Measurements from ENCODE around the gene FAM174B.

Gene FAM174B

DNA sequence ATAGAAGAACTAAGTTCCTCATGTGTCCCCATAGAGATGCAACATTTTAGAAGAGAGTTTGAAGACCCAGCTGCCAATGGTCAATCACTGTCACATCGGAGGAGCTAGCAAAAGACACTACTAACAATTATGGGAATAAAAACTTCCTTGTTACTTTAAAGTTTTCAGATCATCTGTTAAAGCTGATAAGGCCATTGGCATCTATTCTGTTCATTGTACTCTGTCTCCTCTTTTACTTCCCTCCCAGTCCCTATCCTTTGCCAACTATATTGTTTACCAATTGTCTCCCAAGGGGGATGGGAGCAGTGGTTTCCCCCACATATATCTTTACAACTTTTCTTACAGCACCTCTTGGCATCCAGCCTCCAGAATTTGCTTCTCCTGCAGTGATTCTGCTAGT is 81.0 kb downstream of the FAM174B start:
- no peak overlapping the region for H3K27ac ChIP-seq
- intact Hi-C loops (cut with DNase I; ENCODE audit: low total_unique reads) = no loop called here
- DNase-seq = no peak
- H3K27me3 ChIP-seq = peaks cover 0 to 5% of the 10 kb centered on the region in 2 donors
- H3K4me3 ChIP-seq = no peak overlapping the region
- H3K4me1 ChIP-seq = no peaks in the 10 kb centered on the region
- no peaks in the 10 kb centered on the region for H3K9me3 ChIP-seq
- no peaks in the 10 kb centered on the region for H3K36me3 ChIP-seq
- TF ChIP-seq, protein P1, sequence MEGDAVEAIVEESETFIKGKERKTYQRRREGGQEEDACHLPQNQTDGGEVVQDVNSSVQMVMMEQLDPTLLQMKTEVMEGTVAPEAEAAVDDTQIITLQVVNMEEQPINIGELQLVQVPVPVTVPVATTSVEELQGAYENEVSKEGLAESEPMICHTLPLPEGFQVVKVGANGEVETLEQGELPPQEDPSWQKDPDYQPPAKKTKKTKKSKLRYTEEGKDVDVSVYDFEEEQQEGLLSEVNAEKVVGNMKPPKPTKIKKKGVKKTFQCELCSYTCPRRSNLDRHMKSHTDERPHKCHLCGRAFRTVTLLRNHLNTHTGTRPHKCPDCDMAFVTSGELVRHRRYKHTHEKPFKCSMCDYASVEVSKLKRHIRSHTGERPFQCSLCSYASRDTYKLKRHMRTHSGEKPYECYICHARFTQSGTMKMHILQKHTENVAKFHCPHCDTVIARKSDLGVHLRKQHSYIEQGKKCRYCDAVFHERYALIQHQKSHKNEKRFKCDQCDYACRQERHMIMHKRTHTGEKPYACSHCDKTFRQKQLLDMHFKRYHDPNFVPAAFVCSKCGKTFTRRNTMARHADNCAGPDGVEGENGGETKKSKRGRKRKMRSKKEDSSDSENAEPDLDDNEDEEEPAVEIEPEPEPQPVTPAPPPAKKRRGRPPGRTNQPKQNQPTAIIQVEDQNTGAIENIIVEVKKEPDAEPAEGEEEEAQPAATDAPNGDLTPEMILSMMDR (IDR thresholded peaks at IDR 0.05) = no peak

DNA sequence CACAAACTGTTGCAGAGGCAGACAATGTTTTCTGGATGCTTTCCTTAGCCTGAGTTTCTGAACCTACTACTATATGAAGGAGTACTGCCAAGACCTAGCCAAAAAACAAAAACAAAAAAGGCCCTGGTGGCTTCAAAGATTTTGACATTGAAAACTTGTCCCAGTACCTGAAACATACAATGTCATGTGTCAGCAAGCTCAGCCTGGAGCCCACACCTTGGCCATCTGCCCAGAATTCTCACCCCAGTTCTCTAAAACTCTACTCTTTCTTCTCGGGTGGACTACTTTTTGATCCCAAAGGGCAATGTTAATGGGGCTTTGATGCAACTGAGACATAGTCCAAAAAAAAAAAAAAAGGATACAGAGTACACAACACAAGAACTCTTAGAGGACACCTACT is 81.4 kb downstream of the FAM174B start:
- DNase-seq = no peak
- no peak overlapping the region for H3K27ac ChIP-seq
- H3K4me3 ChIP-seq = no peak overlapping the region
- peaks cover 0 to 2% of the 10 kb centered on the region in 2 donors for H3K27me3 ChIP-seq
- TF ChIP-seq, protein P1 (IDR thresholded peaks at IDR 0.05) = no peak
- intact Hi-C loops (cut with DNase I; ENCODE audit: low total_unique reads) = no loop called here
- no peaks in the 10 kb centered on the region for H3K36me3 ChIP-seq
- H3K9me3 ChIP-seq = no peaks in the 10 kb centered on the region
- no peaks in the 10 kb centered on the region for H3K4me1 ChIP-seq

DNA sequence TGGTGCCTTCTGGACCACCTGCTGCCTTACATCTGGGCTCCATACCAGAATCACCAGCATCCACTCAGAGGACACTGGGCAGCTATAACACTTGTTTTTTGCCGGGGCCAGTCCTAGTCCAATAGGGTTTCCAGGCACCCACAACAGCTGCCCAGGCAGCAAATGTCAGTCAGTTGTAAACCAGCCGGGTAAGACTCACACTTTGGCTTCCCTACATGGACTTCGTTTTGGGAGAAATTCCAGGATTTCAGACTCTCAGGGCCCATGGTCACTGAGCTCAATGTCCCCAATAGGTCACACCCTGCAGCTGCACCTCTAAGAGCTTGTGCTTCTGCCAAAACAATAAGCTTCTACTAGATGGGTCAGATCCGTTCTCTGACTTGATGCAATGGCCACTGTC is 83.8 kb downstream of the FAM174B start:
- no peak overlapping the region for H3K27ac ChIP-seq
- no peaks in the 10 kb centered on the region for H3K9me3 ChIP-seq
- no peaks in the 10 kb centered on the region for H3K4me1 ChIP-seq
- TF ChIP-seq, protein P1 (IDR thresholded peaks at IDR 0.05) = no peak
- no peak for DNase-seq
- intact Hi-C loops (cut with DNase I; ENCODE audit: low total_unique reads) = no loop called here
- H3K4me3 ChIP-seq = no peak overlapping the region
- H3K36me3 ChIP-seq = no peaks in the 10 kb centered on the region
- H3K27me3 ChIP-seq = no peaks in the 10 kb centered on the region

DNA sequence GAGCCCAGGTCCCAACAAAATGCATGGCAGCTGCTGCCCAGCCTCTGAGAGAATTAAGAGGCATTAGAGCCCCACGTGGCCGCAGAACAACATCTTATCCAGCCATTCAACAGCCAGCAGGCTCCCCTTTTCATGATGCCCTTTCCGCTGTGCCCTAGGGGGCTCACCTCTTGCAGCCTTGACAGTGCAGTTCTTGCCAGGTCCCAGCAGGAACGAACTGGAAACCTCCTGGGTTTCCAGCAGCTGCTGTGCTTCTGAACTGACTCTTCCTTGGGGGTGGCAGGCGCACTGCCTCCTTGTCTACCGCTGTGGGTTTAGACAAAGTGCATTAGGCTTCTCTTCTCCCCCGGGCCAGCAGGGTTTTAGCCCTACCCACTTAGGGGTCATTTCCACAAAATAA is 85.2 kb downstream of the FAM174B start:
- H3K4me1 ChIP-seq = no peaks in the 10 kb centered on the region
- DNase-seq = no peak
- intact Hi-C loops (cut with DNase I; ENCODE audit: low total_unique reads) = no loop called here
- TF ChIP-seq, protein P1 (IDR thresholded peaks at IDR 0.05) = no peak
- H3K27ac ChIP-seq = no peak overlapping the region
- no peaks in the 10 kb centered on the region for H3K27me3 ChIP-seq
- no peak overlapping the region for H3K4me3 ChIP-seq
- no peaks in the 10 kb centered on the region for H3K9me3 ChIP-seq
- no peaks in the 10 kb centered on the region for H3K36me3 ChIP-seq

DNA sequence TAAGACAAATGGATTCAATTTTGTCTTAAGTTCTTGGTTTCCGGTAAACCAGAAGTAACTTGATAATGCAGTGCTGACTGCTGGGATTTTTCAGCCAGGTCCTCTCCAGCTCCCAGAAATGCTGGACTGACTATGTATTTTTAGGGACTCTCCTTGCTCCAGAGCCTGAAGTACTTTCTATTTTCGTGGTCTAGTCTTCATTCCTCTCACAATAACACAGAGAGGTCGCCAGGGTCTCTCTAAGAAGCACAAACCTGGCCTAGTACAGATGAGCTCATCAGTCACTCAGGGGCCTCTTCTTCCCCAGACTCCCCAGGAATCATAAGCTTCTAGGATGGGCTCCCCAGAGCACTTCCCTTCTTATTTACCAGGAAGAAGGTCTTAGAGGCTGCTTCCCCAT is 85.8 kb downstream of the FAM174B start:
- Histone ChIP-seq H3K4me3 (no peak overlapping the region), H3K36me3 (no peaks in the 10 kb centered on the region), H3K4me1 (no peaks in the 10 kb centered on the region), H3K9me3 (no peaks in the 10 kb centered on the region), H3K27ac (no peak overlapping the region), H3K27me3 (no peaks in the 10 kb centered on the region)
- intact Hi-C loops (cut with DNase I; ENCODE audit: low total_unique reads) = no loop called here
- no peak for DNase-seq
- TF ChIP-seq, protein P1 (IDR thresholded peaks at IDR 0.05) = no peak
